Activated CD8-positive, alpha-beta memory T cell treated with anti-CD3 and anti-CD28 coated beads, Interleukin-2, amount 50 U/mL, for 24 hours (primary cell): Measurements from ENCODE around the gene HNRNPK.

Experiments used
- DNase-seq: peaks from one replicate; pipeline ENCODE4 v3.0.0-alpha.2; 2020; ENCODE audit errors: extremely low read depth

The HNRNPK gene

GRCh38 chr9:83933790-83934189 is 46.2 kb downstream of the HNRNPK start:
- no peak for DNase-seq

DNA sequence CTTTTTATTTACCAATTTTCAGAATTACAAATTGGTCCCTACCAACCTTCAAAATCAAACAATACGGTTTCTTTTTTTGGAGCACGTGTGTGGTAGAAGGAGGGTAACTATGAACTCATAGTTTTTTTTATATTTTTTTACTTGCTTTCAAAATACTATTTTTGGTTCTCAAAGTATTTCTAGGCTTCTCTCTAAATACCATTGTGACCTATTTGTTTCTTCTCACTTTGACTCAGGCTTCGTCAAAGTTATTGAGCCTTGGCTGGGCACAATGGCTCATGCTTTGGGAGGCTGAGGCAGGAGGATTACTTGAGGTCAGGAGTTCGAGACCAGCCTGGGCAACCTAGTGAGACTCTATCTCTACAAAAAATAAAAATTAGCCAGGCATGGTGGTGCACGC is 47.2 kb downstream of the HNRNPK start:
- no peak for DNase-seq

- no peak for DNase-seq
These were observed 48.0 kb downstream of the HNRNPK start for GRCh38 chr9:83932011-83932410.

DNA sequence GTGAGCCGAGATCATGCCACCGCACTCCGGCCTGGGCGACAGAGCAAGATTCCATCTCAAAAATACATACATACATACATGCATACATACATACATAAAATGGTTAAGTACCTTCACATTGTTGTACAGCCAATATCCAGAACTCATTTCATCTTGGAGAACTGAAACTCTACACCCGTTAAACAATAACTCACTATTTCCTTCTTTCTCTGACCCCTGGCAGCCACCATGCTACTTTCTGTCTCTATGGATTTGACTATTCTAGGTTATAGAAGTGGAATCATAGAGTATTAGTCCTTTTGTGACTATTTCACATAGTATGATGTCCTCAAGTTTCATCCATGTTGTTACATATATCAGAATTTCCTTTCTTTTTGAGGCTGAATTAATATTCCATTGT is 49.1 kb downstream of the HNRNPK start:
- DNase-seq, result no peak

DNA sequence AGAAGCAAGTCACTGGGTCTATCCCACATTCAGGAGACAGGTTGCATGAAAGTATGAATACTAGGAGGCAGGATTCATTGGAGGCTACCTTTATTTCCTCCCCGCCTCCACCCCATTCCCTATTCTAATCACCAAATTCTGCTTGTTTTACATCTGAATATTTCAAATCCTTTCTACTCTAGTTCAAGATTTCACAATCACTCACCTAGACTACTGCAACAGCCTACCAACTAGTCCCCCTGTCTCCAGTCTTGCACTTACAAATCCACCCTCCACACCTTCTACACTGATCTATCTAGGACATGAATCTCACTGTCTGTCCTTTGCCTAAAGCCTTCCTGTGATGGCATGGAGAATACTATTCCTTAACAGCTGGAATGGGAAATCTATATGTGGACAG is 52.4 kb downstream of the HNRNPK start:
- DNase-seq, result no peak

GRCh38 chr9:83920927-83921707 is 58.9 kb downstream of the HNRNPK start, which contains the start of gene KIF27:
TSS of gene KIF27 (minus strand) at chr9:83921432. CDS start at chr9:83915591, 5,841 bp downstream.
- DNase-seq, result peak; percentile 93

DNA sequence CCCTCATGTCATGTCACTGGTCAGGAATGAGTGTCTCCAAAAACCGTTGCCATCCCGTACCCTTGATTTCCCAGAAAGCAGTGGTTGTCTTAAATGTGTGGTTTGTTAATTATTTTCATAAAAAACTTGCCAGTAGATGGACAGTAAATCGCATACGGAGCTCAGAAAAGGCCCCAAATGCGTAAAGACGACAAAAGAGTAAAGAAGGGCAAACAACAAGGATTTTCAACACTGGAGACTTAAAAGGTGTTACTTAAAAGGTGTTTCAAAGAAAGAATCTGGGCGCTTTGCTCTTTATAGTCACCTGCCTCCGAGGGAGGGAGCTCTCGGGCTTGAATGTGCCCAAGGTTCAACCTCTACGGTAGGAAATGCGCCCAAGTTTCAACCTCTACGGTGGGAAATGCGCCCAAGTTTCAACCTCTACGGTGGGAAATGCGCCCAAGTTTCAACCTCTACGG is 59.5 kb downstream of the HNRNPK start:
- DNase-seq, result no peak

DNA sequence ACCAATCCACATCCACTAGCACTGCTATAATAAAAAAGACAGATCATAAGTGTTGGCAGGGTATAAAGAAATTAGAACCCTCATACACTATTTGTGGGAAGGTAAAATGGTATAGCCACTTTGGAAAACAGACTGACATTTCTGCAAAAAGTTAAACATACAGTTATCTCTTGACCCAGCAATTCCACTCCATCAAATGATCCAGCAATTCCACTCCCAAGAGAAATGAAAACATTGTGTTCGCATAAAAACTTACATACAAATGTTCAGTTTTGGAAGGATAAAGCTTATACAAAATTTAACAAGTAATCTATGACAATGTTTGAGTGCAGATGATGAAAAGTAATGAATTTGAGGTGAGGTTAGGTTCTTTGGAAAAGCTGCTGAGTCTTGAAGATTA is 60.9 kb downstream of the HNRNPK start:
- DNase-seq, result no peak
